Stimulated activated CD8-positive, alpha-beta memory T cell treated with anti-CD3 and anti-CD28 coated beads, Interleukin-7, amount 100 ng/mL, for 24 hours (primary cell): ENCODE results near the gene DPH5.

Experiments used
- DNase-seq: peaks from one replicate; pipeline ENCODE4 v3.0.0-alpha.2; 2020; ENCODE audit warnings: low read depth

Gene DPH5

DNA sequence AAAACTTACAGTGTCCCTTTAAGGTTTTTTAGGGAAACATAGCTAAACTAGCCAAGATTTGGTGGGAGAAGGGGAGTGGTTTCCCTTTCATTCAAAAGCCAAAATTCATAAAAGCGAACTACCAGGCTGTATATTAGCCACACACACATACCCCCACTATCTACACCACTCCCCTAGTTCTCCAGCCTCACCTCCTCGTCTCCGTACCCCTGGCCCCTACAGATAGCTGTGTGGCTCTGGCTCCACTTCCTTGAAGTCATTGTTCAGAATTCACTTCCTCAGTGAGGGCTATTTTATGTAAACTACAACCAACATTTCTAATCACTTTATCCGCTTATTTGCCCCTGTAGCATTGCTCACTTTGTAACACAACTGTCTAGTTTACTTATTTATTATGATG is 5.3 kb upstream of the DPH5 start:
- no peak for DNase-seq

DNA sequence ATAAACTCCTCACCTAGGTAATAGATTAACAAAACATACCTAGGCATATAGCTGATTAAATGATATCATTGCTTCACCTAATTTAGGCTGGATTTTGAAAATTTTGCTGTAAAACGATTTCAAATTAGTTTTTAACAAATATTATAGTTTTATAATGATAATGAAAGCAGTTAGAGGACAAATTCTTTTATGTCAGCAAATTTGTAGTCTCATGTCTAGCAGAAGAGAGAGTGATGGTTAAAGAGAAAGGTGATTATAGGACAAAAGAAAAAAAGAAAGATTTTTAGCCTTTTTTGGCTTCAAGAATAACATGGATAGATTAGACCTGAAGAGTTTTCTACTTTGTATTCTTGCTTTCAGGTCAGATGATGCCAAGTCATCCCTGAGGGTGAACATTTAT is 3.6 kb upstream of the DPH5 start:
- no peak for DNase-seq

DNA sequence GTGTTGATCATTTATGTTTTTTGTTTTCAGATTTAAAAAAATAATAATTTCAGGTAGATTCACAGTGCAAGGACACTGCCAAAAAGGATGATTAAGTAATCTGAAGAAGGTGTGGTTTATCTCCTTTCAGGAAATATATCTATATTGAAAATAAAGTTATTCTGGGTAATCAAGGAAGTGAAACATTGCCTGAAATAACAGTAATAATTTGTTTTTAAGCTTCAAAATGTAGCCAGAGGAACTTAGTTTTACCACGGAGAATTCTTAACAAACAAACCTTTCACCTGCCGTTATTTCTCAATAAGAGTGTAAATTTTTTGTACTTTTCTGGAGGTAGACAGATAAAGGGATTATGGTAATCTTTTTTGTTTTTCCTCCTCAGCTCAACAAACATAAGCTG is 2.9 kb upstream of the DPH5 start:
- DNase-seq = no peak

DNA sequence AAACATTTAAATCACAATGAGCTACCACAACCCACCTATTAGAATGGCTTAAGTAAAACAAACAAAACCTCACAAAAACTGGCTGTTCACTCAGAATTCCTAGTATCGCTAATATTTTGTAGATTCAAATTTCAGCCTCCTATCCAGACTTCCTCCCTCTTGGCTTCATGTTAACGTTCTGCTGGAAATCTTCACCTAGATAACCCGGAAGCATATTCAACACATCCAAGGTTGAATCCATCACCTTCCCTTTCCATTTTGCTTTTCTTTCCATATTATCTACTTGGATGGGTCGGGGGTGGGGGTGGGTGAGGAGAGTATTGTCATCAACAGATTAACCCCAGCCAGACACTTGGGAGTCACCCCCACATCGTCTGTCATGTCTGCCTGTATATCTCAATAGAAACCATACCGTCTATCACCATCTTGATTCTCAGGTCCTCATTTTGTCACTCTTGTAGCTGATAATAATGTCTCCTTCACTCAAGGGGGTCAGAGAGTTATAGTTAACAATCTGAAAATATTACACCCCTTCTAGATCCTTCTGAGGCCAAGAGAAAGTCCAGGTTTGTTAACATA is 1.7 kb upstream of the DPH5 start:
- no peak for DNase-seq

- DNase-seq = no peak
Measured at GRCh38 chr1:101026430-101026788, 825 bp upstream of the DPH5 start.

DNA sequence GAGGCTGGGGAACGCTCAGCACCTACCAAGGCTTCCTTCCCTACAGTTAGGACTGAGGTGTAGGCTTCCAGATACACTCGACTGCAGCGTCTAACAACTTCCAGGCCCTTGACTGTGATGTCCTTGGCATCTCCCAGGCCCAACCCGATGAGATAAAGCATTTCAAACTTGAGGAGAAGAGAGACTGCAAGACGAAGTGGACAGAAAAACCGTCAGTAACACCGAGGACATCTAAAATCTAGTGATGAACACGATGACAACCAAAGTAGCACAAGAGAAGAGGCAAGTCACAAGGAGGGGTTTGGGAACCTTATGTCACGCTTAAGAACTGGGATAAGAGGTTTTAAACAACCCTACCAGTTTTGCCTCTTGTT is 314 bp downstream of the DPH5 start:
- no peak for DNase-seq

GRCh38 chr1:101022294-101022693 is 3.3 kb downstream of the DPH5 start:
- no peak for DNase-seq

- no peak for DNase-seq
Measured at GRCh38 chr1:101017448-101017847, 8.1 kb downstream of the DPH5 start.

DNA sequence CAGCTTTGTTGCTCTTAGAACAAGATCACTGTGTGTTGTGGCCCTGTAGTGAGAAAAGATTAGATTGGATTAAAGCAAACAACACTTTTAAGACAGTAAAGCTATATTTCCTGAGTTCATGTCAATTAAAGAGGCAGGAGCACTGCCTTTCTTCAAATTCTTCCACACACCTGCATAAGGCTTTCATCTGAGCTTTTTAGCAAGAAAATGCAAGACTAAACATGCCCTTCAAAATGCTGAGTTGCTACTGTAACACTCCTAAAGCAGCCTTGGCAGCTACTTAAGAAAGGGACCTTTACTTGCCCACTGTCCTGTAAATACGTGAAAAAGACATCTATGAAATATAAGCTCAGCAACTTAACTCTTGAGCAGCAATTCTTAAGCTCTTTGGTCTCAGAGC is 11.8 kb downstream of the DPH5 start:
- DNase-seq = no peak

DNA sequence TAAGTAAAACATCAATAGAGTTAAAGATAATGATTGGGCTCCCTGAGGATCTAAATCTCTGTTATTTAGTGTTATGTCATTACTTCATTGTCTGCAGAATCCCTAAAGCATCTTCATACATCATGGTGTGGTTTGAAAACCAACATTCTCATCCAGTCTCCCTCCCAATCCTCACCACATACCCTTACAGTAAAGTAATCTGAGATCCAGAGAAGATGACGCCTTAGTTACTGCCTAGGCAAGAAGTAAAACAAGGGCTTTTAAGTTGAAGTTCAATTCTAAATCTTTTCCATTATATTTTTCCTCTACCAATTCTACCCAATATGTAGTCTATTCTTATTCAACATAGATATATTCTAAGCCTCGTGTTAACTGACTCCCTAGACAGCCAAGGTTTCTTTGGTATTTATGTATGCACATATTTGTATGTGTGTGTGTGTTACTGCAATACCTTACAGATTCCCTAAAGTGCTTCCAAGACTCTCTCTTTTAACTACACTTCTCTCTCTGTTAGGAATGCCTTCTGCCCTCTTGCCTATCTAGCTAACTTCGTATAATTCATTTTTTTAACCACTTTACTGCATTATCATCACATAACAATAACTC is 17.3 kb downstream of the DPH5 start:
- DNase-seq = no peak

GRCh38 chr1:101006553-101006952 is 19.0 kb downstream of the DPH5 start:
- no peak for DNase-seq

DNA sequence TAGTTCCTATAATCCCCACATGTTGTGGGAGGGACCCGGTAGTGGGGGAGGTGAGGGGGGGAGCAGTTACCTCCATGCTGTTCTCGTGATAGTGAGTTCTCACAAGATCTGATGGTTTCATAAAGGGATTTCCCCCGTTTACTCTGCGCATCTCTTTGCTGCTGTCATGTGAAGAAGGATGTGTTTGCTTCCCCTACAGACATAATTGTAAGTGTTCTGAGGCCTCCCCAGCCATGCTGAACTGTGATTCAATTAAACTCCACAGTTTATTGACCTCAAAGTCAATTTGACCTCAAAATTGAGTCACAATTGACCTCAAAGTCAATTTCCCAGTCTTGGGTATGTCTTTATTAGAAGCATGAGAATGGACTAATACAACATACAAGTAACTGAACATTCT is 19.7 kb downstream of the DPH5 start:
- DNase-seq = no peak

DNA sequence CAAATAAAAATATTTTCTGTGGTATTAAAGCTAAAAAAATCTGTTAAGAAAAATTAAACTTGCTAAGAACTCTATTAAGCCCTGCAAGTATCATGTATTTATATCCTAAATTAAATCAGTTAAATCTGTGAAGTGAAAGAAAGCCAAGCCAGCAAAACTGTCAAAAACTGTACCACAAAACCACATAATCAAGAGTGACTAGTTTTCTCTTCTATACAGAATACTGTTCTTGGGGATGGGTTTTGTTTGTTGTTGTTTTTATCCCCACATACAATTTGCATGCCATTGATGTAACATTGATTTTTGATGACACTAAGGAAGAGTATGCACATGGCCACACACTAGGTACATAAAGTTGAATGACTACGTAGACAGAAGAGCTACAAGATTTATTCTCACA is 20.4 kb downstream of the DPH5 start:
- DNase-seq = no peak

GRCh38 chr1:101004670-101005069 is 20.9 kb downstream of the DPH5 start:
- DNase-seq = no peak

GRCh38 chr1:101004061-101004460 is 21.5 kb downstream of the DPH5 start:
- DNase-seq = no peak

- DNase-seq = no peak
Measured at GRCh38 chr1:101003012-101003650, 22.5 kb downstream of the DPH5 start.

GRCh38 chr1:101002551-101002950 is 23.0 kb downstream of the DPH5 start:
- no peak for DNase-seq

DNA sequence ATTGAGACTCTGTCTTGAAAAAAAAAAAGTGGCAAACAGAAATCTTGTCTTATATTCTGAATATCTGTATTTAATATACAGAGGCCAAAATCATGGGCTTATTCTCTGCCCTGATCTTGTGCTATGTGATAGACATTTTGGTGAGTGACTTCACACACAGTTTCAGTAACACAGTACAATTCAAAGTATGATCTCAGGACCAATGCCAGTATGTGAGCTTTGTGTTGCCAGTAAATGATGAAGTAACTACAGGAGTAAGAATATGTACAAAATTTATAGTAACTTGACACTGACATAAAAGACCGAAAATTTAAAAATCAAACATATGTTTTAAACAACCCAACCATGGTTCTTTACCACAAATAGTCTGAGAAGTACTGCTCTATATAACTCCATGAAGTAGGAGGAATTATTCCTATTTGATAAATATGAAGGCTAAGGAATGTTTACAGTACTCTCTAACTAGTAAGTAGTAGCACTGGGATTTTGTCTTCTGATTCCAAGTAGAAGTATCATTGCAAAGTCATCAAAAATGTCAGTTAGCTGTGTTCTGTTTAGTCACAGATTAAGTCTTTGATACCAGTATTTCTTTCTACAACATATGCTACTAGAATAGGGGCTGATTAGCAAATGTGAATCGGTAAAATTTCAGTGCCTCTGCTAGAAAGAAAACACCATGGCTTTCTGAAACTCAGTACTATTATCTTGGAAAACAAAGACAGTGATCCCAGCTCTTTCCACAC is 25.3 kb downstream of the DPH5 start:
- no peak for DNase-seq

DNA sequence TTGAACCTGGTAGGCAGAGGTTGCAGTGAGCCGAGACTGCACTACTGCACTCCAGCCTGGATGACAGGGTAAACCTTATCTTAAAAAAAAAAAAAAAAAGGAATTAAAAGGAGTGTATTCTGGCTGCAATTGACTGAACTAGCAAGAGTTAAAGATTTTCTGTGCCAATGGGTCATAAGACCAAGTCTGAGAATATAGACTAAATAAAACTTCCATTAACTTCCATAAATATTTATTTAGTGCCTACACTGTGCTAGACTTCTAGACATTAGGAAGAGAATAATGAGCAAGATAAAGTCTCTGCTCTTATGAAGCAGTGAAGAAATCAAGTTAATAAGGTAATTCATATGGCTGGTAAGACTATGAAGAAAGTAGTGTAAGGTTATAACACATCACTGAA is 27.2 kb downstream of the DPH5 start:
- no peak for DNase-seq

DNA sequence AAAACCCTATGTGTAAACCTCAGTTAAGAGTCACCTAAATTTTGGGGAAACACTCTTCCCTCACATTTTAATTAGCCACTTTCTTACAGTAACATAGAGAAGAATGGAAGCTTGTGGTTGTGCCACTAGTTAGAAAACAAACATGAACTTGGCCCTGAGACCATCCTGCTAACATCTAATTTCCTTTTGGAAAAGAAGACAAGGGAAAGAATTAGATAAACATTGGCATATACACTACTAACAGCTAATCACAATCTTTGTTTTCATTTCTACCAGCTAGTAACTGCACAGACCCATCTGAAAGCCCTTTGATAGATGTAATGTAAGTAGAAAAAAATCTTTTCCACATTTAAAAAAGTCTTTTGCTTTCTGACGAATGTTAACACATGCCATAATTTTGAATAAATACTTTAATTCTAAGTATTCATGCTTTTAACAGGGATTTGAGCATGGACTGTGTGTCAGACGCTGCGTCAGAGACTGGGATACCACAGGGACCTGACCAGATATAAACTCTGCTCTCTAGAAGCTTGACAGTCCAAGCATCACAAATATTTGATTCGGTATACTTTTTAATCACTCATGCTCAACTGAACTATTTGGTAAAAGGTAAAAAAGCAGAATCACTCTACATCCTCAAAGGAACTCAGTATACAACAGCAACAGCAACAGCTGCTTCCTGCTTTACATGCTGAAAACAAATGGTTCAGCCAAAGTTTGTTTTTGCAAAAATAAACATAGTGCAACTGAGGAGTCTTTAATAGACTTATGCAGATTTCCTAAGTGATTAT is 30.2 kb downstream of the DPH5 start:
- no peak for DNase-seq

- DNase-seq = no peak
Measured at GRCh38 chr1:100989306-100990077, 36.1 kb downstream of the DPH5 start.

- DNase-seq = no peak
Measured at GRCh38 chr1:100988121-100988520, 37.5 kb downstream of the DPH5 start.
